Globus pallidus (tissue), 1 donor: ENCODE data around the gene GMPR2.

ENCODE experiments used
- DNase-seq: peaks from one replicate; pipeline ENCODE4 v3.0.0-alpha.2; 2015; ENCODE audit warnings: low spot score

The GMPR2 gene

GRCh38 chr14:24252289-24253124 is 19.8 kb downstream of the GMPR2 start:
- no peak for DNase-seq

- no peak for DNase-seq
Measured at GRCh38 chr14:24253936-24254335, 21.2 kb downstream of the GMPR2 start.

- no peak for DNase-seq
Measured at GRCh38 chr14:24254630-24255392, 22.1 kb downstream of the GMPR2 start.

- no peak for DNase-seq
Measured at GRCh38 chr14:24255438-24255837, 22.7 kb downstream of the GMPR2 start.

GRCh38 chr14:24255931-24256711 is 23.4 kb downstream of the GMPR2 start:
- DNase-seq = no peak

GRCh38 chr14:24256960-24257359 is 24.2 kb downstream of the GMPR2 start:
- DNase-seq = no peak

GRCh38 chr14:24258119-24258518 is 25.4 kb downstream of the GMPR2 start:
- DNase-seq = no peak

GRCh38 chr14:24258548-24259265 is 26.0 kb downstream of the GMPR2 start:
- DNase-seq = no peak

GRCh38 chr14:24259282-24260025 is 26.7 kb downstream of the GMPR2 start:
- no peak for DNase-seq

- no peak for DNase-seq
Measured at GRCh38 chr14:24260026-24260779, 27.5 kb downstream of the GMPR2 start.

- no peak for DNase-seq
Measured at GRCh38 chr14:24260780-24261157, 28.0 kb downstream of the GMPR2 start.

GRCh38 chr14:24261256-24261968 is 28.7 kb downstream of the GMPR2 start:
- DNase-seq = no peak

- DNase-seq = no peak
Measured at GRCh38 chr14:24261969-24262327, 29.2 kb downstream of the GMPR2 start.

- no peak for DNase-seq
Measured at GRCh38 chr14:24262821-24263733, 30.3 kb downstream of the GMPR2 start, which contains the start of gene TGM1. TSS of gene TGM1 (minus strand) at chr14:24263177. CDS start at chr14:24262352, 825 bp downstream.

GRCh38 chr14:24263848-24264247 is 31.1 kb downstream of the GMPR2 start:
- no peak for DNase-seq

- DNase-seq = no peak
Measured at GRCh38 chr14:24264298-24264697, 31.6 kb downstream of the GMPR2 start.

GRCh38 chr14:24266344-24267244 is 33.9 kb downstream of the GMPR2 start:
- DNase-seq = no peak

GRCh38 chr14:24267516-24267915 is 34.8 kb downstream of the GMPR2 start:
- DNase-seq = no peak
